Measurements from ENCODE around the gene DDX17.

Gene DDX17

GRCh38 chr22:38519453-38520250, 13.5 kb upstream of the DDX17 start:
- ChIA-PET POLR2A (no interaction called here), CTCF (no interaction called here)
- TF ChIP-seq BHLHE40 (IDR thresholded peaks at IDR 0.05; ENCODE audit: borderline replicate concordance) (no peak), NFRKB (IDR thresholded peaks at IDR 0.05) (no peak), LEF1 (IDR thresholded peaks at IDR 0.05; ENCODE audit: borderline replicate concordance) (no peak), L3MBTL2 (conservative IDR thresholded peaks at IDR 0.05) (no peak), FOXM1 (IDR thresholded peaks at IDR 0.05; ENCODE audit: borderline replicate concordance) (no peak), SUZ12 (IDR thresholded peaks at IDR 0.05) (no peak), ZNF384 (IDR thresholded peaks at IDR 0.05) (no peak), HDGF (IDR thresholded peaks at IDR 0.05; ENCODE audit: borderline replicate concordance) (no peak), CTBP1 (IDR thresholded peaks at IDR 0.05; ENCODE audit: borderline replicate concordance) (no peak), FOXK2 (IDR thresholded peaks at IDR 0.05) (no peak), PKNOX1 (IDR thresholded peaks at IDR 0.05) (no peak), FOXA1 (IDR thresholded peaks at IDR 0.05) (no peak), SP1 (IDR thresholded peaks at IDR 0.05) (no peak), TARDBP (IDR thresholded peaks at IDR 0.05) (no peak), ARNT (IDR thresholded peaks at IDR 0.05) (no peak)
- DNase-seq (ENCODE audit: extremely low spot score), result no peak

- CTCF ChIA-PET, result no interaction called here
- no peak for DNase-seq (ENCODE audit: extremely low spot score)
- TF ChIP-seq TARDBP (IDR thresholded peaks at IDR 0.05) (no peak), ZNF384 (IDR thresholded peaks at IDR 0.05) (no peak), ARNT (IDR thresholded peaks at IDR 0.05) (no peak), SP1 (IDR thresholded peaks at IDR 0.05) (no peak), FOXK2 (IDR thresholded peaks at IDR 0.05) (no peak), NFRKB (IDR thresholded peaks at IDR 0.05) (no peak), FOXA1 (IDR thresholded peaks at IDR 0.05) (no peak), SUZ12 (IDR thresholded peaks at IDR 0.05) (no peak), ELF4 (IDR thresholded peaks at IDR 0.05) (no peak), HDGF (IDR thresholded peaks at IDR 0.05; ENCODE audit: borderline replicate concordance) (no peak), CTBP1 (IDR thresholded peaks at IDR 0.05; ENCODE audit: borderline replicate concordance) (no peak), PKNOX1 (IDR thresholded peaks at IDR 0.05) (no peak), LEF1 (IDR thresholded peaks at IDR 0.05; ENCODE audit: borderline replicate concordance) (no peak), L3MBTL2 (conservative IDR thresholded peaks at IDR 0.05) (no peak), FOXM1 (IDR thresholded peaks at IDR 0.05; ENCODE audit: borderline replicate concordance) (no peak), BHLHE40 (IDR thresholded peaks at IDR 0.05; ENCODE audit: borderline replicate concordance) (no peak)
- POLR2A ChIA-PET, result no interaction called here
These were observed 12.5 kb upstream of the DDX17 start for GRCh38 chr22:38518620-38519019.

GRCh38 chr22:38513063-38513462, 7.0 kb upstream of the DDX17 start:
- DNase-seq (ENCODE audit: extremely low spot score), result peak; percentile 45
- ChIA-PET CTCF (interaction anchor here (0.7 kb wide), 1 partner anchor 11 kb away, joined by 3 read pairs; no protein-coding TSS in a partner anchor), POLR2A (no interaction called here)
- TF ChIP-seq TARDBP (IDR thresholded peaks at IDR 0.05), result no peak
- no peak for TF ChIP-seq SP1 (IDR thresholded peaks at IDR 0.05)
- TF ChIP-seq NFRKB (IDR thresholded peaks at IDR 0.05), result no peak
- no peak for TF ChIP-seq HDGF (IDR thresholded peaks at IDR 0.05; ENCODE audit: borderline replicate concordance)
- TF ChIP-seq FOXA1 (IDR thresholded peaks at IDR 0.05), result no peak
- TF ChIP-seq L3MBTL2 (conservative IDR thresholded peaks at IDR 0.05), result no peak
- no peak for TF ChIP-seq BHLHE40 (IDR thresholded peaks at IDR 0.05; ENCODE audit: borderline replicate concordance)
- no peak for TF ChIP-seq LEF1 (IDR thresholded peaks at IDR 0.05; ENCODE audit: borderline replicate concordance)
- TF ChIP-seq FOXK2 (IDR thresholded peaks at IDR 0.05), result no peak
- no peak for TF ChIP-seq ELF4 (IDR thresholded peaks at IDR 0.05)
- TF ChIP-seq ZNF384 (IDR thresholded peaks at IDR 0.05), result no peak
- TF ChIP-seq FOXM1 (IDR thresholded peaks at IDR 0.05; ENCODE audit: borderline replicate concordance), result no peak

- no peak for DNase-seq (ENCODE audit: extremely low spot score)
- TF ChIP-seq TARDBP (IDR thresholded peaks at IDR 0.05) (no peak), HDGF (IDR thresholded peaks at IDR 0.05; ENCODE audit: borderline replicate concordance) (no peak)
- POLR2A ChIA-PET, result interaction anchor here (0.5 to 1.1 kb wide), 3 partner anchors 13 to 60 kb away, joined by 3 read pairs; partner anchors contain the start of gene DMC1
- CTCF ChIA-PET, result interaction anchor here (1.2 kb wide), 1 partner anchor 12 kb away, joined by 4 read pairs; no protein-coding TSS in a partner anchor
These were observed 4.4 kb upstream of the DDX17 start for GRCh38 chr22:38510416-38510970.

DNA sequence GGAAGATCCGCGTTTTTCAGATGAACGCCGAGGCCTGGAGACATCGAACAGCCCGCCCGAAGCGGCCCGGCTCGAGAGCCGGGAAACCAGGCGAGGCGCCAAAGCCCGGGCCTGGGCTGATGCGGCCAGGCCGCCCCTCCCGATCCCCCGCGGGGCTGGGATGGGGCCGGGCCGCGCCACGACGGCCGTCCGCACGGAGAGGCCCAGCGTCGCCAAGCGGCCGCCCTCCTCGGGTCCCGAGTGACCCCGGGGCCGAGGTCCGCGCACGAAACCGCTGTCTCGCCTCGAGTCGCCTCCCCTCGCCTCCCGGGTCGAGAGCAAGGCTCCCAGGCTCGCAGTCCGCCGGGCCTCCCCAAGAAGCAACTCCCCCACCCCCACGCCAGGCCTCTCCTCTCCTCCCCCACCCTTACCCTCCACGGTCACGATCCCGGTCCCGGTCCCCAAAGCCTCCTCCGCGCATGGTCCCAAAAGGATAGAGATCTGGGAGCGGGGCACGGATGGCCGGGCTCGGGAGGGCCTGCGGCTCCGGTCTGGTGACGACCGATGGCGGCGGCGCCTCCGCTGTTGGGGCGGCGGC, 482 bp downstream of the DDX17 start:
- no peak for TF ChIP-seq FOXA1 (IDR thresholded peaks at IDR 0.05)
- POLR2A ChIA-PET, result no interaction called here
- CTCF ChIA-PET, result no interaction called here
- DNase-seq (ENCODE audit: extremely low spot score), result peak; percentile 69

- no peak for TF ChIP-seq LEF1 (IDR thresholded peaks at IDR 0.05; ENCODE audit: borderline replicate concordance)
- TF ChIP-seq SUZ12 (IDR thresholded peaks at IDR 0.05), result no peak
- TF ChIP-seq BHLHE40 (IDR thresholded peaks at IDR 0.05; ENCODE audit: borderline replicate concordance), result no peak
- no peak for TF ChIP-seq PKNOX1 (IDR thresholded peaks at IDR 0.05)
- no peak for TF ChIP-seq FOXK2 (IDR thresholded peaks at IDR 0.05)
- no peak for TF ChIP-seq CTBP1 (IDR thresholded peaks at IDR 0.05; ENCODE audit: borderline replicate concordance)
- ChIA-PET CTCF (no interaction called here), POLR2A (no interaction called here)
- peak; percentile 42 for DNase-seq (ENCODE audit: extremely low spot score)
These were observed 1.2 kb downstream of the DDX17 start for GRCh38 chr22:38504731-38505540.

Data from HEK293T (cell line).